ENCODE results near the gene PRDM16.

DNA sequence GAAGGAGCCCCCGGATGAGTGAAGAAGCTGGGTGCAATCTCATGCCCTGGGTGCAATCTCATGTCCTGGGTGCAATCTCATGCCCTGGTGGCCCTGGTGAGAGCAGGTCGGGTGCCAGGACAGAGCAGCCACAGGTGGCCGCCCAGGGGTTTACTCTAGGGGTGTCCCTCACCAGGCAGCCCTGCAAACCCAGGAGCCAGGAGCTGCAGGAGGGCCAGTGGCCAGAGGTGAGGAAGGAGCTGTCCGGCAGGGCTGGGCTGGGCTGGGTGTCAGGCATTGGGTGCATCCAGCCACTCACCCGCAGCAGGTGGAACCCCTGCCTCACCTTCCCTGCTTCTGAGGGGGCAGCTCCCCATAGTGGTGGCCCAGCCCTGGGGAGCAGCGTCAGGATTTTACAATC lies 79.2 kb downstream of the PRDM16 start:
- TF ChIP-seq, protein P1, sequence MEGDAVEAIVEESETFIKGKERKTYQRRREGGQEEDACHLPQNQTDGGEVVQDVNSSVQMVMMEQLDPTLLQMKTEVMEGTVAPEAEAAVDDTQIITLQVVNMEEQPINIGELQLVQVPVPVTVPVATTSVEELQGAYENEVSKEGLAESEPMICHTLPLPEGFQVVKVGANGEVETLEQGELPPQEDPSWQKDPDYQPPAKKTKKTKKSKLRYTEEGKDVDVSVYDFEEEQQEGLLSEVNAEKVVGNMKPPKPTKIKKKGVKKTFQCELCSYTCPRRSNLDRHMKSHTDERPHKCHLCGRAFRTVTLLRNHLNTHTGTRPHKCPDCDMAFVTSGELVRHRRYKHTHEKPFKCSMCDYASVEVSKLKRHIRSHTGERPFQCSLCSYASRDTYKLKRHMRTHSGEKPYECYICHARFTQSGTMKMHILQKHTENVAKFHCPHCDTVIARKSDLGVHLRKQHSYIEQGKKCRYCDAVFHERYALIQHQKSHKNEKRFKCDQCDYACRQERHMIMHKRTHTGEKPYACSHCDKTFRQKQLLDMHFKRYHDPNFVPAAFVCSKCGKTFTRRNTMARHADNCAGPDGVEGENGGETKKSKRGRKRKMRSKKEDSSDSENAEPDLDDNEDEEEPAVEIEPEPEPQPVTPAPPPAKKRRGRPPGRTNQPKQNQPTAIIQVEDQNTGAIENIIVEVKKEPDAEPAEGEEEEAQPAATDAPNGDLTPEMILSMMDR (IDR thresholded peaks at IDR 0.05): no peak
- TF ChIP-seq POLR2A (IDR thresholded peaks at IDR 0.05): no peak
- TF ChIP-seq EP300 (IDR thresholded peaks at IDR 0.05; ENCODE audit: low read depth): no peak
